B cell (primary cell): ENCODE results near the gene ERBB3.

Experiments used
- EZH2 ChIP-seq: IDR thresholded peaks from 2 replicates; pipeline ENCODE4 v1.6.1; 2012; ENCODE audit warnings: borderline replicate concordance, low read depth, mild to moderate bottlenecking, moderate library complexity, low read length; ENCODE audit not compliant: insufficient read depth, poor library complexity, severe bottlenecking
- TF ChIP-seq, protein P1 (sequence below): fragments of 200-600 bp; IDR thresholded peaks from one replicate; pipeline ENCODE4 v1.8.0; 2022; ENCODE audit warnings: antibody characterized with exemption, mild to moderate bottlenecking

DNA sequence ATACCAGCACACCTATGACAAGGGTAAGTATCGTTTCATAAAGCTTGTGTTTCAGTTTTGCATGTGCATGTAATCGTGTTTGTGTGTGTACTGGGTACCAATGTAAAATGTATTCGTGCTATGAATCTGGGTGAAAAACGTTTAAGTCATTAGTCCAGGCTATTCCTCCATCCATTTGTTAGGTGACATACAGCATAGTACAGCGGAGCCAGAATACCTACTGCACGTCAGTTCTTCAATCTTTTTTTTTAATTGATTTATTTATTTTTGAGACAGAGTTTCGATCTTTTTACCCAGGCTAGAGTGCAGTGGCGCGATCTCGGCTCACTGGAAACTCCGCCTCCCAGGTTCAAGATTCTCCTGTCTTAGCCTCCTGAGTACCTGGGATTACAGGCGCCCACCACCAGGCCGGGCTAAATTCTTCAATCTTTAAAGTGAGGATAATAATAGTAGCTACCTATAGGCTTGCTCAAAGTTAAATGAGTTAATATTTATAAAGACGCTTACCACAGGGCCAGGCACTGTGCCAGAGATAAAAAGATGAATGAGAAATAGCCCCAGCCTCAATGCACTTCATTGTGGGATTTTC, 38.9 kb upstream of the ERBB3 start:
- TF ChIP-seq, protein P1, sequence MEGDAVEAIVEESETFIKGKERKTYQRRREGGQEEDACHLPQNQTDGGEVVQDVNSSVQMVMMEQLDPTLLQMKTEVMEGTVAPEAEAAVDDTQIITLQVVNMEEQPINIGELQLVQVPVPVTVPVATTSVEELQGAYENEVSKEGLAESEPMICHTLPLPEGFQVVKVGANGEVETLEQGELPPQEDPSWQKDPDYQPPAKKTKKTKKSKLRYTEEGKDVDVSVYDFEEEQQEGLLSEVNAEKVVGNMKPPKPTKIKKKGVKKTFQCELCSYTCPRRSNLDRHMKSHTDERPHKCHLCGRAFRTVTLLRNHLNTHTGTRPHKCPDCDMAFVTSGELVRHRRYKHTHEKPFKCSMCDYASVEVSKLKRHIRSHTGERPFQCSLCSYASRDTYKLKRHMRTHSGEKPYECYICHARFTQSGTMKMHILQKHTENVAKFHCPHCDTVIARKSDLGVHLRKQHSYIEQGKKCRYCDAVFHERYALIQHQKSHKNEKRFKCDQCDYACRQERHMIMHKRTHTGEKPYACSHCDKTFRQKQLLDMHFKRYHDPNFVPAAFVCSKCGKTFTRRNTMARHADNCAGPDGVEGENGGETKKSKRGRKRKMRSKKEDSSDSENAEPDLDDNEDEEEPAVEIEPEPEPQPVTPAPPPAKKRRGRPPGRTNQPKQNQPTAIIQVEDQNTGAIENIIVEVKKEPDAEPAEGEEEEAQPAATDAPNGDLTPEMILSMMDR: no peak
- TF ChIP-seq EZH2: no peak
